HCT116 (cell line): ENCODE measurements around the gene ZFP1. TPM values are rescaled to one million over a fixed set of nuclear protein-coding genes. Genes with fewer than 3 reads are reported as not detected.
A peak's percentile ranks its signal among the peaks of the same experiment; 100 is the strongest.

ENCODE experiments used
- ATAC-seq: fragments of 200-7000 bp; cut with Tn5 transposase; 2 replicates; pipeline ENCODE4 v1.9.1; 2020; ENCODE audit warnings: mild to moderate bottlenecking, moderate library complexity
- BruUV-seq: library from RNA; stranded (reverse); fragments of 400-500 nt; replicated peaks from 2 replicates; lab custom pipeline; 2021; lab: Mats Ljungman, UMichigan
- CTCF ChIA-PET: fragments of 300-600 bp; sonication (Branson Sonifier 250); formaldehyde crosslinking; loops from one replicate; lab custom pipeline; 2021; ENCODE audit warnings: antibody characterized with exemption; lab: Charles Lee
- POLR2A ChIA-PET: fragments of 300-600, 350-600 bp; sonication (Branson Sonifier 250); formaldehyde crosslinking; loops from one replicate; lab custom pipeline; 2021; ENCODE audit warnings: antibody characterized with exemption; lab: Charles Lee
- RAD21 ChIA-PET, 2 experiments: fragments of 300-600 bp; sonication (Branson Sonifier 250); formaldehyde crosslinking; loops; one replicate each; lab custom pipeline; 2023; ENCODE audit warnings: low total read pairs in 2 of 2; ENCODE audit not compliant: uncharacterized antibody in 2 of 2, unreplicated experiment in 2 of 2, low non-redundant PET in 1 of 2; lab: Charles Lee
- DNase-seq: peaks from one replicate; pipeline ENCODE4 v3.0.0-alpha.2; 2010; ENCODE audit warnings: low read depth, low spot score
- H2AFZ ChIP-seq: fragments of 200-600 bp; shearing (Covaris generic), sonication (generic); 2 replicates; pipeline ENCODE4 v1.6.1; 2017; ENCODE audit warnings: low read depth, mixed run types, mixed read lengths, antibody characterized with exemption, low read length; ENCODE audit not compliant: poor library complexity, severe bottlenecking
- H3K27ac ChIP-seq: 2 replicates; pipeline ENCODE4 v1.5.1; 2012; ENCODE audit warnings: low read depth, low read length
- H3K27me3 ChIP-seq: fragments of 200-600 bp; sonication (generic); 2 replicates; pipeline ENCODE4 v1.6.1; 2016; ENCODE audit warnings: mixed run types, low read length, mixed read lengths; ENCODE audit not compliant: insufficient read depth
- H3K36me3 ChIP-seq, 2 experiments: fragments of 200-500 bp in 1 of 2; fragments of 200-600 bp in 1 of 2; sonication (Bioruptor generic) in 1 of 2; sonication (generic) in 1 of 2; 2 replicates each; pipeline versions ENCODE4 v1.5.1 to v1.6.1; 2014 to 2016; ENCODE audit warnings: low read length in 2 of 2, inconsistent platforms in 1 of 2, mixed read lengths in 1 of 2, mixed run types in 1 of 2; ENCODE audit not compliant: insufficient read depth in 2 of 2, control insufficient read depth in 1 of 2
- H3K4me1 ChIP-seq, 2 experiments: fragments of 200-600 bp in 1 of 2; sonication (generic) in 1 of 2; 2 replicates each; pipeline versions ENCODE4 v1.5.1 to v1.6.1; 2012 to 2017; ENCODE audit warnings: low read length in 2 of 2, inconsistent platforms in 1 of 2, mild to moderate bottlenecking in 1 of 2, mixed read lengths in 1 of 2, mixed run types in 1 of 2, moderate library complexity in 1 of 2; ENCODE audit not compliant: insufficient read depth in 2 of 2, control insufficient read depth in 1 of 2
- H3K4me2 ChIP-seq: fragments of 200-600 bp; sonication (generic); 2 replicates; pipeline ENCODE4 v1.6.1; 2017; ENCODE audit warnings: mixed run types, low read length, mixed read lengths
- H3K4me3 ChIP-seq, 2 experiments: fragments of 200-600 bp in 1 of 2; sonication (generic) in 1 of 2; replicated peaks in 1 of 2; 2 replicates each; pipeline ENCODE4 v1.5.1; 2011 to 2016; ENCODE audit warnings: low read length in 2 of 2, control low read depth in 1 of 2, low read depth in 1 of 2, mild to moderate bottlenecking in 1 of 2, mixed read lengths in 1 of 2, mixed run types in 1 of 2
- H3K79me2 ChIP-seq: fragments of 200-600 bp; sonication (generic); 2 replicates; pipeline ENCODE4 v1.6.1; 2017; ENCODE audit warnings: mild to moderate bottlenecking, mixed run types, low read length, moderate library complexity, mixed read lengths; ENCODE audit not compliant: insufficient read depth
- H3K9ac ChIP-seq: fragments of 200-600 bp; sonication (generic); 2 replicates; pipeline ENCODE4 v1.6.1; 2016; ENCODE audit warnings: low read length, mixed read lengths
- H3K9me2 ChIP-seq: fragments of 200-600 bp; sonication (generic), shearing (Covaris generic); 2 replicates; pipeline ENCODE4 v1.6.1; 2017; ENCODE audit warnings: mixed run types, mild to moderate bottlenecking, moderate library complexity; ENCODE audit not compliant: insufficient read depth
- H3K9me3 ChIP-seq, 2 experiments: fragments of 200-500 bp in 1 of 2; fragments of 200-600 bp in 1 of 2; sonication (Bioruptor generic) in 1 of 2; sonication (generic) in 1 of 2; 2 replicates each; pipeline ENCODE4 v1.6.1; 2014 to 2017; ENCODE audit warnings: low read length in 2 of 2, mixed read lengths in 2 of 2, inconsistent platforms in 1 of 2, low read depth in 1 of 2, mild to moderate bottlenecking in 1 of 2, mixed run types in 1 of 2, moderate library complexity in 1 of 2; ENCODE audit not compliant: control insufficient read depth in 1 of 2, insufficient read depth in 1 of 2
- H4K20me1 ChIP-seq: fragments of 200-600 bp; sonication (generic), shearing (Covaris generic); 2 replicates; pipeline ENCODE4 v1.6.1; 2017; ENCODE audit warnings: mixed run types, mild to moderate bottlenecking, moderate library complexity; ENCODE audit not compliant: insufficient read depth
- CBX3 ChIP-seq: IDR thresholded peaks from 2 replicates; pipeline ENCODE4 v1.6.1; 2012; ENCODE audit warnings: low read depth
- CEBPB ChIP-seq: IDR thresholded peaks from 2 replicates; pipeline ENCODE4 v1.6.1; 2012; ENCODE audit warnings: low read depth
- CTCF ChIP-seq, 3 experiments: fragments of 200-600 bp in 1 of 3; sonication (generic) in 1 of 3; IDR thresholded peaks in 2 of 3; conservative IDR thresholded peaks in 1 of 3; 2 replicates each; pipeline ENCODE4 v1.5.1; 2012 to 2017; ENCODE audit warnings: low read depth in 2 of 3, low read length in 2 of 3, antibody characterized with exemption in 1 of 3, borderline replicate concordance in 1 of 3, control low read depth in 1 of 3, mild to moderate bottlenecking in 1 of 3, mixed read lengths in 1 of 3, mixed run types in 1 of 3, moderate library complexity in 1 of 3; ENCODE audit not compliant: insufficient read depth in 1 of 3
- EGR1 ChIP-seq: IDR thresholded peaks from 2 replicates; pipeline ENCODE4 v1.6.1; 2012; ENCODE audit warnings: low read depth
- ELF1 ChIP-seq: IDR thresholded peaks from 2 replicates; pipeline ENCODE4 v1.6.1; 2012; ENCODE audit warnings: low read depth, borderline replicate concordance
- EZH2 ChIP-seq: fragments of 200-600 bp; sonication (generic); IDR thresholded peaks from 2 replicates; pipeline ENCODE4 v1.6.1; 2017; ENCODE audit warnings: antibody characterized with exemption, mixed run types
- EZH2phosphoT487 ChIP-seq: fragments of 200-600 bp; IDR thresholded peaks from 2 replicates; pipeline ENCODE4 v1.6.1; 2018; ENCODE audit warnings: antibody characterized with exemption, borderline replicate concordance
- FOSL1 ChIP-seq: IDR thresholded peaks from 2 replicates; pipeline ENCODE4 v1.6.1; 2012; ENCODE audit warnings: low read depth
- JUND ChIP-seq: IDR thresholded peaks from 2 replicates; pipeline ENCODE4 v1.6.1; 2012
- MAX ChIP-seq: IDR thresholded peaks from 2 replicates; pipeline ENCODE4 v1.6.1; 2012
- POLR2A ChIP-seq: IDR thresholded peaks from 2 replicates; pipeline ENCODE4 v1.7.0; 2011; ENCODE audit warnings: borderline replicate concordance; ENCODE audit not compliant: insufficient read depth, insufficient read length; ENCODE audit errors: extremely low read depth
- RAD21 ChIP-seq: IDR thresholded peaks from 2 replicates; pipeline ENCODE4 v1.6.1; 2012; ENCODE audit warnings: low read depth, mild to moderate bottlenecking
- SIN3A ChIP-seq: IDR thresholded peaks from 2 replicates; pipeline ENCODE4 v1.6.1; 2012; ENCODE audit warnings: low read depth
- SP1 ChIP-seq: IDR thresholded peaks from 2 replicates; pipeline ENCODE4 v1.6.1; 2012; ENCODE audit warnings: low read depth
- ZNF274 ChIP-seq: fragments of 200-500 bp; sonication (Bioruptor generic); IDR thresholded peaks from 2 replicates; pipeline ENCODE4 v1.6.1; 2014; ENCODE audit warnings: mild to moderate bottlenecking, low read depth, low read length, inconsistent platforms
- intact Hi-C: fragments of 100-400 bp; cut with micrococcal nuclease; formaldehyde crosslinking; loops from 2 replicates; pipeline ENCODE4 v1.10.0; 2022
- total RNA-seq: library from RNA; stranded (reverse); gene quantifications from one replicate; pipeline ENCODE4 v1.2.1, GENCODE V29; 2021; ENCODE audit not compliant: unreplicated experiment
- TF ChIP-seq, protein P1 (sequence below): IDR thresholded peaks from 2 replicates; pipeline ENCODE4 v1.6.1; 2012
- TF ChIP-seq, protein P2 (sequence below): IDR thresholded peaks from 2 replicates; pipeline ENCODE4 v1.6.1; 2012; ENCODE audit warnings: low read depth

Gene ZFP1
- total RNA-seq, 1 experiment from 2014 or later = 12.8 TPM

DNA sequence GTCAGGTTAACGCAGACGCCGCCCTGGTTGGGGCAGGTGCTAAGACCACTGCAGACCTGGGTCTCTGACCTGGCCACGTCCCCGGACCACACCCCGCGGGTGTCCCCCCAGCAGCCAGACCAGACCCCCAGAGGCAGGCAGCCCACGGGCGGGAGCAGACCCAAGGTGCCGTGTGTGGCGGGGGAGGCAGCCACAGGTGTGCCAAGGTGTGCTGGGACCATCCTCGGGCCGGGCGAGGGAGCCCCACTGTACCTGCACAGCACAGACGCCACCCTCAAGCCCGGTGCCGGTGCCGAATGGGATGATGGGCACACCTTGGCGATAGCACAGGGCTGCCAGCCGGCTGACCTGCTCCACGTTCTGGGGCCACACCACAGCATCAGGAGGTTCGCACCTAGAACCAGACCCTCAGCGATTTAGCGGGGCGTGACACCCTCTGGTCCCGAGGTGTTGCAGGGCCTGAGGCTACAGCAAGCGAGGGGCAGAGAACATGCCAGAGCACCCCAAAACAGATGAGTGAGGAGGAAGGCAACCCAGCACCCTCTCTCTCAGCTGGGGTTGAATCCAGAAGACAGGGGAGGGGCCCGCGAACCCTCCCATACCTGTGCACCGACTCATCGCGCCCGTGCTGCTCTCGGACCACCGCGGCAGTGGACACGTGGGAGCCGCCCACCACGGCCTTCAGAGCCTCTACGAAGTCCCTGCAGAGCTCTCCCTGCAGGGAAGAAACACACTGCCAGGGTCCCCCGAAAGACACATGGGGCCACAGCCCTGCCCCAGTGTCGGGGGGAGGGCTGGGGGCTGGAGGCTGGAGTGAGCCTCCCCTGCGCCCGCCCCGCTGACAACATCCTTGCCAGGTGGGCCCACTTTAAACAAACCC, 33.1 kb upstream of the ZFP1 start:
- intact Hi-C loops = loop anchor here (10.0 kb wide), 1 partner anchor 300 kb away; no protein-coding TSS in a partner anchor
- no peak overlapping the region for H3K9ac ChIP-seq
- ChIA-PET RAD21 (no interaction called here), POLR2A (interaction anchor here (1.5 kb wide), 1 partner anchor 24 kb away, joined by 4 read pairs; no protein-coding TSS in a partner anchor), CTCF (no interaction called here)
- no peaks in the 10 kb centered on the region for H3K27me3 ChIP-seq
- peaks cover 21 to 31% of the 10 kb centered on the region in 2 experiments for H3K4me1 ChIP-seq
- H3K4me3 ChIP-seq = no peak overlapping the region
- no peaks in the 10 kb centered on the region for H3K36me3 ChIP-seq
- H3K9me3 ChIP-seq = no peaks in the 10 kb centered on the region; a peak in 1 of 4 replicates
- ATAC-seq (no peak), DNase-seq (no peak)
- no peak for TF ChIP-seq RAD21
- no peak for TF ChIP-seq SIN3A
- TF ChIP-seq EZH2 = no peak
- TF ChIP-seq CTCF (IDR thresholded peaks at IDR 0.05 in 2 of 3, conservative IDR thresholded peaks at IDR 0.05 in 1 of 3; ENCODE audit: borderline replicate concordance in 1 of 3, insufficient read depth in 1 of 3, low read depth in 2 of 3, low read length in 2 of 3) = no peak
- no peak for TF ChIP-seq CEBPB
- TF ChIP-seq EZH2phosphoT487 = no peak
- TF ChIP-seq, protein P1, sequence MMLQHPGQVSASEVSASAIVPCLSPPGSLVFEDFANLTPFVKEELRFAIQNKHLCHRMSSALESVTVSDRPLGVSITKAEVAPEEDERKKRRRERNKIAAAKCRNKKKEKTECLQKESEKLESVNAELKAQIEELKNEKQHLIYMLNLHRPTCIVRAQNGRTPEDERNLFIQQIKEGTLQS = no peak
- TF ChIP-seq SP1 = no peak
- TF ChIP-seq ELF1 = no peak
- TF ChIP-seq EGR1 = no peak
- no peak for TF ChIP-seq JUND
- no peak for TF ChIP-seq MAX
- no peak for TF ChIP-seq ZNF274
- TF ChIP-seq, protein P2, sequence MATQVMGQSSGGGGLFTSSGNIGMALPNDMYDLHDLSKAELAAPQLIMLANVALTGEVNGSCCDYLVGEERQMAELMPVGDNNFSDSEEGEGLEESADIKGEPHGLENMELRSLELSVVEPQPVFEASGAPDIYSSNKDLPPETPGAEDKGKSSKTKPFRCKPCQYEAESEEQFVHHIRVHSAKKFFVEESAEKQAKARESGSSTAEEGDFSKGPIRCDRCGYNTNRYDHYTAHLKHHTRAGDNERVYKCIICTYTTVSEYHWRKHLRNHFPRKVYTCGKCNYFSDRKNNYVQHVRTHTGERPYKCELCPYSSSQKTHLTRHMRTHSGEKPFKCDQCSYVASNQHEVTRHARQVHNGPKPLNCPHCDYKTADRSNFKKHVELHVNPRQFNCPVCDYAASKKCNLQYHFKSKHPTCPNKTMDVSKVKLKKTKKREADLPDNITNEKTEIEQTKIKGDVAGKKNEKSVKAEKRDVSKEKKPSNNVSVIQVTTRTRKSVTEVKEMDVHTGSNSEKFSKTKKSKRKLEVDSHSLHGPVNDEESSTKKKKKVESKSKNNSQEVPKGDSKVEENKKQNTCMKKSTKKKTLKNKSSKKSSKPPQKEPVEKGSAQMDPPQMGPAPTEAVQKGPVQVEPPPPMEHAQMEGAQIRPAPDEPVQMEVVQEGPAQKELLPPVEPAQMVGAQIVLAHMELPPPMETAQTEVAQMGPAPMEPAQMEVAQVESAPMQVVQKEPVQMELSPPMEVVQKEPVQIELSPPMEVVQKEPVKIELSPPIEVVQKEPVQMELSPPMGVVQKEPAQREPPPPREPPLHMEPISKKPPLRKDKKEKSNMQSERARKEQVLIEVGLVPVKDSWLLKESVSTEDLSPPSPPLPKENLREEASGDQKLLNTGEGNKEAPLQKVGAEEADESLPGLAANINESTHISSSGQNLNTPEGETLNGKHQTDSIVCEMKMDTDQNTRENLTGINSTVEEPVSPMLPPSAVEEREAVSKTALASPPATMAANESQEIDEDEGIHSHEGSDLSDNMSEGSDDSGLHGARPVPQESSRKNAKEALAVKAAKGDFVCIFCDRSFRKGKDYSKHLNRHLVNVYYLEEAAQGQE = no peak
- TF ChIP-seq POLR2A = no peak
- no peak for TF ChIP-seq FOSL1
- no peak for TF ChIP-seq CBX3
- peak overlapping the region; percentile 99; the same call in 1 of the 2 replicates for H3K4me2 ChIP-seq
- H2AFZ ChIP-seq = no peak overlapping the region
- no peaks in the 10 kb centered on the region for H4K20me1 ChIP-seq
- H3K27ac ChIP-seq = no peak overlapping the region
- BruUV-seq = no TSS peak
- no peaks in the 10 kb centered on the region for H3K9me2 ChIP-seq
- H3K79me2 ChIP-seq = no peaks in the 10 kb centered on the region
